GM06990 (cell line): Measurements from ENCODE around the gene PIK3CG.
A peak's percentile ranks its signal among the peaks of the same experiment; 100 is the strongest.

ENCODE experiments used
- DNase-seq: peaks from one replicate; pipeline ENCODE4 v3.0.0-alpha.2; 2011; ENCODE audit not compliant: insufficient read length; ENCODE audit errors: extremely low read depth
- H3K27me3 ChIP-seq: replicated peaks from 2 replicates; pipeline ENCODE4 v1.6.0; 2011; ENCODE audit warnings: low read length; ENCODE audit not compliant: control insufficient read depth, insufficient read depth
- H3K36me3 ChIP-seq: 2 replicates; pipeline ENCODE4 v1.5.1; 2011; ENCODE audit warnings: low read length; ENCODE audit not compliant: control insufficient read depth, insufficient read depth
- H3K4me3 ChIP-seq: replicated peaks from 2 replicates; pipeline ENCODE4 v1.5.1; 2011; ENCODE audit warnings: low read depth, mild to moderate bottlenecking, control low read depth, low read length
- CTCF ChIP-seq: IDR thresholded peaks from 2 replicates; pipeline ENCODE4 v1.5.1; 2011; ENCODE audit warnings: low read length, control low read depth, mild to moderate bottlenecking, inconsistent platforms; ENCODE audit not compliant: insufficient read depth, poor library complexity, severe bottlenecking

Gene PIK3CG

GRCh38 chr7:106864298-106865081 lies 592 bp upstream of the PIK3CG start:
- Histone ChIP-seq H3K36me3 (peaks cover 10% of the 10 kb centered on the region), H3K4me3 (peak overlapping the region; percentile 65), H3K27me3 (no peaks in the 10 kb centered on the region)
- no peak for DNase-seq
- TF ChIP-seq CTCF: no peak

- peak; percentile 65 for DNase-seq
- peaks cover 10% of the 10 kb centered on the region for H3K36me3 ChIP-seq
- H3K4me3 ChIP-seq: peak overlapping the region; percentile 65
- H3K27me3 ChIP-seq: no peaks in the 10 kb centered on the region
- TF ChIP-seq CTCF: no peak
Measured at GRCh38 chr7:106866298-106867281, 1.5 kb downstream of the PIK3CG start.

GRCh38 chr7:106867641-106868351 lies 2.7 kb downstream of the PIK3CG start:
- peaks cover 10% of the 10 kb centered on the region for H3K36me3 ChIP-seq
- no peak for TF ChIP-seq CTCF
- peak overlapping the region; percentile 65 for H3K4me3 ChIP-seq
- no peak for DNase-seq
- no peaks in the 10 kb centered on the region for H3K27me3 ChIP-seq

DNA sequence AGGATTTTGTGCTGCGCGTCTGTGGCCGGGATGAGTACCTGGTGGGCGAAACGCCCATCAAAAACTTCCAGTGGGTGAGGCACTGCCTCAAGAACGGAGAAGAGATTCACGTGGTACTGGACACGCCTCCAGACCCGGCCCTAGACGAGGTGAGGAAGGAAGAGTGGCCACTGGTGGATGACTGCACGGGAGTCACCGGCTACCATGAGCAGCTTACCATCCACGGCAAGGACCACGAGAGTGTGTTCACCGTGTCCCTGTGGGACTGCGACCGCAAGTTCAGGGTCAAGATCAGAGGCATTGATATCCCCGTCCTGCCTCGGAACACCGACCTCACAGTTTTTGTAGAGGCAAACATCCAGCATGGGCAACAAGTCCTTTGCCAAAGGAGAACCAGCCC lies 3.3 kb downstream of the PIK3CG start:
- no peak for TF ChIP-seq CTCF
- Histone ChIP-seq H3K4me3 (no peak overlapping the region), H3K27me3 (no peaks in the 10 kb centered on the region), H3K36me3 (peaks cover 10% of the 10 kb centered on the region)
- no peak for DNase-seq

DNA sequence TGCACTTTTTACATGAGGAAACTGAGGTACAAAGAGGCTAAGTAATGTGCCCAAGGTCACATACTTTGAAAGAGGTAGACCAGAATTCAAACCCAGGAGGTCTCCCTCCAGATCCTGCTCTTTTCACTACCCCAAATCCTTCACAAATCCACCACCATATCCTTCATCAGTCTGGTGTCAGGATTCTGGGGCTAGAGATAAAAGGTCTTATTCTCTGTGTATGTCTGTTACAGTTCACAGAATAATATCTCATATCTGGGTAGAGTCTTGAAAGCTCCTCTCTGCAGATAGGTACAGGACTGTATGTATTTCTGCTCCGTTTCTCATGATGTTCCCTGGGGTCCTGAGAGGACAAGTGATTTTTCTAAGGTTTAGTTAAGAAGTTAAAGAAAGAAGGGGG lies 4.9 kb downstream of the PIK3CG start:
- peak overlapping the region; percentile 20 for H3K4me3 ChIP-seq

More for the DNA sequence above, 4.9 kb downstream of the PIK3CG start:
- DNase-seq: no peak
- no peaks in the 10 kb centered on the region for H3K27me3 ChIP-seq
- no peak for TF ChIP-seq CTCF
- H3K36me3 ChIP-seq: peaks cover 10% of the 10 kb centered on the region
